A172 (cell line): ENCODE measurements around the gene UBE2F. TPM values are rescaled to one million over a fixed set of nuclear protein-coding genes. Genes with fewer than 3 reads are reported as not detected.
"Not testable (repeated sequence)": the region's sequence is repeated elsewhere in the genome, so short reads cannot be mapped to it uniquely, and the experiment has no call there.

ENCODE experiments used
- DNase-seq: peaks from one replicate; pipeline ENCODE4 v3.0.0-alpha.2; 2015; ENCODE audit warnings: low spot score
- total RNA-seq: library from RNA; depleted of rRNA; stranded (reverse); fragments of >200 nt; shearing (Covaris generic); gene quantifications from 2 replicates; pipeline ENCODE4 v1.2.3, GENCODE V29; 2014

UBE2F gene
- total RNA-seq, 1 experiment from 2014 or later = 116 TPM

DNA sequence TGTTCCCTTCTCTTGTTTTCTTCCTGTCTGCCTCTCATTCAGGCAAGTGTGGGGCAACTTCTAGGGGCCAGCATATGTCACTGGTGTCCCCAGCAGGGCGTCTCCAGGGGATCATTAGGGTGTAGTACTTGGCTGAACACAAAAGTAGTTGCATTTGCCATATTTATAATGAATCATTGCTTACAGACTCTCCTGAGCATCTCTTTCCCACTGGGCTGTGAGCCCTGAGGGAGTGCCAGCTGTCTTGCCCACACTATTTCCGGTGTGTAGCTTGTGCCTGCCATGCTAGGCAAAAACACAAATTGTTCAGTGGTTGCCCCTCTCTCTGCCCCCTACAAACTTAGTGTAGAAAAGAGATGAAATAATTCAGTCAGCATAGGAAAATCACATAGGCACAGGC, 53.1 kb downstream of the UBE2F start:
- peak; percentile 71 for DNase-seq

DNA sequence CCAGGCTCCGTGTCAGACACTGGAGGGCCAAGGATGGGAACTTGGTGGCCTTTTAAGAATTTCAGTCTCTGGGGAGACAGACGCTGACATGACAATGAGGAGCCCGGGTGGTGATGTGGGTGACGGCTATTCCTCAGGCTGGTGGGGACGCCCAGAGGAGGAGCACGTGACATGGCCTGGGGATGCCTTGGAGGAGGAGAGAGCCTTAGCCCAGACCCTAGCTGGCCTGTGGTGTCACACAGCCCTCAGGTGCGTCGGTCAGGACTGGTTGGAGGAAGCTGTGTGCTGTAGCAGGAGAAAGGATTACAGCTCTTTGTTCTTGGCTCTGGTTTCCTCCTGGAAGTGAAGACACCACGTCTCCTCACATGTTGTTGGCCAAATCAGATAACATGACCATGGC, 54.0 kb downstream of the UBE2F start:
- DNase-seq = no peak

DNA sequence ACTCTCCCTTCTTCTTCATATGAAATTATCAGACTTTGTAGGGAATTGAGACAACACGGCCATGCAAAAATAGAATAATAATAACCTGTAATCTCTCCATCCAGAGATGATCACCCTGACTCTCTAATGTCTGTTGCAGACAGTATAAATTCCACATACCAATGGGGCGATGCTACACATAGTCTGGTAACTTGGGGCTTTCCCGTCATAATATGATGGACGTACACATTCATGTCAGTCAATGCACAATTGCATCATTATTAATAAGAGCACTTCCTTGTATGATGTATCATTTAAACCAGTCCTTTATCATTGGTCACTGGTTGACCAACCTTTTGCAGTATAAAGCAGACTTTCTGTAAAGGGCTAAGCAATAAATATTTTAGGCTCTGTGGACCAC, 54.5 kb downstream of the UBE2F start:
- DNase-seq = no peak

DNA sequence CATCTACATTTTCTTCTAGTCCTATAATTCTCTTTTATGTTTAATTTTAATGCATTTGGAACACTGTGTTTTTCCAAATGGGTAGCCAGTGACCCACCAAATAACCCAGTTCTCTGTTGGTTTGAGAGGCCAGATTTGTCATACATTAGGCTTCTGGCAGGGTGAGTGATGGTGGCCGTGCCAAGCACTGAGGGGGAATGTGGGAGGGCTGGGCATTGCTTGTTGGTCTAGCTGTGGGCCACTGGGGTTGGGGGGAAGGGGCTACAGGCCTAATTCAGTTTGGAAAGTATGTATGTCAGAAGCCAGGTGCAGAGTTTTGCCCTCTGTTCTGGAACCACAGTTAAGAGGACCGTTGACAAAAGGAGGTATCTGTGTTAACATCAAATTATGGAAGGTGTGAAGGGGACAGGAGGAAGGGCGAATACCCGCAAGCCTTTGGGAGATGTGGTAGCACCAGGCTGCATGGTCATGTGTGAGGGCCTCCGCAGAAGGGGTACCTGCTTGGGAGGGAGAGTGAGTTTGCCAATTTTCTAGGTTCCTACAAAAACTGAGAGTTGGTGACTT, 55.9 kb downstream of the UBE2F start:
- DNase-seq = no peak

DNA sequence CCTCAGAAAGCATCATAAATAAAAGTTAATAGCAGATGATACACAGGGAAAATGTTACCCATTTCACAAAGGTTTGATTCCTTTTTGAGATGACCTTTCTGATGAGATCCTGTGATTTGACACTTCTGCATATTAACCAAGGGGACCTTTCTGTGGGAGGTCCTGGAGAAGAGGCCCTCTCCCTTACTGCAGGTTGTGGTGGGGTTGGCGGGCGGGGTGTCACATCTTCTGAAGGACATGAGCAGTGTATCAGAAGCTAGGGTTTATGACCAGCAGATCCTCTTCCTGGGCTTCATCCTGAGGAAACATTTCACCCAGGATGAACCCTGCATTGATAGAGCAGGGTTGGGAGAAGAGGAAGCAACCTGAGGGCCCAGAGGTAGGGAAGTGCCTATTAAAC, 56.8 kb downstream of the UBE2F start:
- no peak for DNase-seq

DNA sequence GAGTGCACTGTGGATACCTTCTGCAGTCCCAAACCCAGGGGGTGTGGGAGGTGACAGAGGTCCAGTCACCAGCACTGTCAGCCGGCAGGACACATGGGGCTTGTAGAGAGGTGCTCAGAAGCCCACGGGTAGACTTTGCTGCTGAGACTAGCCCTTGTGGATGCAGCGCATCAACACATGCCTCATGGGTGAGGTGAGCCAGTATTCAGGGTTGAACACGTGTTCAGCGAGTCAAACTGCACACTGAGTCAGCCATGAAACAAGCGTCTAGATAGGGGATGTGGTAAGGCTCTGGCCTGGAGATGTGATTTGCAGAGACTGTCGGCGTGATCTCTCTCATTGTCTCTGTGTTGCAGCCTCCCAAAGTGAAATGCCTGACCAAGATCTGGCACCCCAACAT, 58.2 kb downstream of the UBE2F start:
- DNase-seq = no peak

DNA sequence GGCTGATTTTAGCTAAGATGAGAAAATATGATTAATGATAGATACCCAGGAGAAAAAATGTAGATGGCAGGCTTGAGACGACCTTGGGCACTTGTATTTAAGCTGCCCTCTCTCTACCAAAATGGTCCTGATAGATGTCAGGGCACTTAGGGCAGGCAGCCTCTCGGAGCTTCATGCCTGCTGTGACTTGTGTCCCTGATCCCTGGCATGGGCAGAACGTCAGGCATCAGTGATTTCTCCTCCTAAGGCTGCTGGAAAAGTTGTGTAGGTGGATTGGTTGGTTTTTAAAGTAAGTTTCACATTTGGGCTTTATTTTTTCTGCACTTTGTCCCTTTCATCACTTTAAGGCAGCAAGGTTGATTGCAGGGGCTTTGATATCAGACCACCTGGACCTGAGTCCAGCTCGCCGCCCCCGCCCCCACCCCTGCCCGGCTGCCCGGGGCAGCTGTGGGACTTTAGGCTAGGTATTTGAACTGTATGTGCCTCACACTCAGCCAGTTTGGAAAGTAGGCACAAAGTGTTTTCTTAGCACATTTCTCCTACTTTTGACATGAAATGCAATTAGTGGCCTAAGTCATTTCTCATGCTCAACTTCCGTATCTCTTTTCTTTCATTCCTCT, 59.0 kb downstream of the UBE2F start:
- no peak for DNase-seq

DNA sequence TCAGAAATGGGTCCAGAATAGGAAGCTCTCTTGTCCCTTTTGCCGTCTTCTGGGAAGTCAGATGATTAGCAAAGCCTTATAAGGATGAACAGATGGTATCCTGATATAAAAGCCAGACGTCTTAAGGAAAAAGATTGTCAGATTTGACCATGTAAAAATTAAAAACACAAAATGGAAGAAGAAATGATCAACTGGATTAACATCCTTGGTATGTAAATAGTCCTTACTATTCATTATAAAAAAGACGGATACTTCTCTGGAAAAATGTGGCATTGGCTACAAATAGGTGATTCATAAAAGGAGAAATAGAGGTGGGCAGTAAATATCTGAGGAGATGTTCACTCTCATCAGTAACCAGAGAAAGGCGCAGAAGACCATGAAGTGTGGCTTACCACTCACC, 60.2 kb downstream of the UBE2F start:
- DNase-seq = no peak

DNA sequence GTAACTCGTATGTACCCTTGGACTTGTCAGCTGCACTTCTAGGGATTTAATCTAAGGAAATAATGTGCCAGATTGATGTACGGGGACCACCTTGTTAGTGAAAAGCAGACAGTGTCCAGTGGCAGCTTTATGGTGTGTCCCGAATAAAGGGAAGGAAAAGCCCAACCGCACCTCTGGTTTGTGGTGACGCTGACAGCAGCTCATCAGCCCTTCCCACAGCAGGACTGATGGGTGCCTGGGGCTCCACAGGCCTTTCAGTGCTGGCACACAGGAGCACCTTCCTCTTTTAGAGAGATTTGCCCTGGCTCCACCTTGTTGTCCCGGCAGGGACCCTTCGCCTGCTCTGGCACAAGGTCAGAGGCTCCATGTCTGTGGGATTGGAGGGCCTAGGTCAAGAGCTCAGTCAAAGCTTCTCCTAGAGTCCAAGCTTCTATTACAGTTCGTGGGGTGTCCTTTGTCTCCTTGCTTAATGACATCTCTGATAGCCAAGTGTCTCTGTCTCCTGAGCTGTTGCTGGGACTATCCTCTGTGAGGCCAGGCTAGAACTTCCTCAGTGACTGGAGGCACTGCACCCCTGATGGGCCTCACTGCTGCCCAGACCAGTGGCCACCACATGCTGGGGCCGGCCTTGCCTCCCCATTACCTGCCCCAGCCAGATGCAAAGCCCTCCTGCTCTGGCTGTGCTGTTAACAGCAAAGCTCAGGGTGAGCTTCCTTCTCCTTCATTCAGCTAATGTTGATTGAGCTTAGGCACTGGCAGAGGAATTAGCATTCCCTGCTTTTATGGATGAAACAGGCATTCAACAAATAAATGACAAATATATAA, 61.0 kb downstream of the UBE2F start:
- DNase-seq = no peak

DNA sequence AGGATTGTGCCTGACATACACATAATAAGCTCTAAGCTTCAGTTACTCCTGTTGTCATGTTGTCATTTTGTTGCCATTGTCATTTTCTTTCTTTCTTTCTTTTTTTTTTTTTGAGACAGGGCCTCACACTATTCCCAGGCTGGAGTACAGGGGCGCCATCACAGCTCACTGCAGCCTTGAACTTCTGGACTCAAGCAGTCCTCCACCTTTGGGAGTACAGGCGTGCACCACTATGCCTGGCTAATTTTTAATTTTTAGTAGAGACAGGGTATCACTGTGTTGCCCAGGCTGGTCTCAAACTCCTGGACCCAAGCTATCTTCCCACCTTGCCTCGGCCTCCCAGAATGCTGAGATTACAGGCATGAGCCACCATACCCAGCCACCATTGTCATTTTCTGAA, 63.0 kb downstream of the UBE2F start:
- no peak for DNase-seq

DNA sequence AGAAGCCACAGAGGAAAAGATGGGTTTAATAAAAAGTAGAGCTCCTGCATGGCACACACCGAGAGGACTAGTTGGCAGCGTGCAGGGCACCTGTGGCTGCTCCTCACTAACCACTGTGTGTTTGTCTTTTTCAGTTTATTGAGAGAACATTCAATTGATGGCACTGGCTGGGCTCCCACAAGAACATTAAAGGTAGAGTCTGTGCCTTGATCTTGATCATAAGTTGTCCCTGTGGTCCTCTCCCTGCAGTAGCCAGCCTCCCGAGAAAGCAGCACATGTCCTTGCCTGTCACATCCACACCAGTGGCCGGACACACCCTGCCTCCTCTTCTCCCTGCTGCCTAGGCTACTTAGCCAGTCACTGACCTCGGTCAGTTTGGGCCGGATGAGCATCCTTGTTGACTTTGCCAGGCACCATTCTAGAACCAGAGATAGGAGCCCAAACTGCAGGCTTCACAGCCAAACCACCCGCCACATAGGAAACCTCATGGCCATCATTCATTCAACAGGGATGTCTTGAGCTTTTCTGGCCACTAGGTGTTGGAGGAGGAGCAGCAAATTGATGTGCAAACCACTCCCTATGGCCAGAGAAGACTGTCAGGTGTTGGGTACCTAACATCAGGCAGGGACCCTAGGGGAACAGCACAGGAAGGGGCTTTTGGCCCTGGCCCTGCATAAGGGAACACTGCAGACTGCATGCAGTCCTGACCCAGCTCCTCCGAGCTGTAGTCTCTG, 63.8 kb downstream of the UBE2F start:
- DNase-seq = no peak

DNA sequence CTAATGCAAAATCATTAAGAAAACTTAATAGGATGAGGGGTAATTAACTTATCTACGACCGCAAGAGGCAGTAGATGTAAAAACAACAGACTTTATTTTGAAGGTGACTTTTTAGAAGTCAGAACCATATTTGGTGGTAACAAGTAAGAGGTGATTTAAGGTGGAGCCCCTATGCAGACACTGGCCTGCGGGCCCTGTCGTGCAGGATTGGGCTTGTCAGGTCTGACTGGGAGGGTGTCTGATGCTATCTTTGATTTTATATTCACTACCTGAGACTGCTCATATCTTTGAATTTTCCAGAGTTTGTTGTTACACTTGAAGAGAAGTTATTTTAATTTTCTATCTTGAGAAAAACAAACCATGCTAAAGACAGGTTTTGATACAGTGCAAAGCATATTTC, 64.9 kb downstream of the UBE2F start:
- DNase-seq = no peak

DNA sequence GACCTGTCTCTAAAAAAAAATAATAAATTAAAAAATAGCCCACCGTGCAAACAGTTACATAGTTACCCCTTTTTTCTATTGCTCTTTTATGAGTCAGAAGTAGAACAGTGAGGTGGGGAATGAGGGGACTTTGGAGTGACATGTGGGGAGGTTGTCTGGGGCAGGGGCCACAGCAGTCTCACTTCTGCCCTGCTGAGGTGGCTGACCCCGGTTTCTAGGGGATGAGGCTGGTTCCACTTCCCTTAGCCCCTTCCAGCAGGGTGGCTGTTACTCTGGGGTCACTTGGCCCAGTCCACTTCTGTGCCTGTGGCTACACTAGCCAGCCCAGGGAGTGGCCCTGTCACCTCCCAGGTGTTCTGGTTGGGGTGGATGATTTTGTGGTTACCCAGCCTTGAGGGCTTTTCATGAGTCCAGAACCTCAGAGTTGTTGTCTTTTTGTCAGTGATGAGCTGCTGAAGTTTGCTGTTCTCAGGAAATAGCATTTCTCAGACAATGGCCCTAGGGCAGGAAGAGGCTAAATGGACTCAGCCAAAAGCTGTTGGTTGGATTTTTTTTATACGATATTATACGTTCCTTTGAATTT, 66.0 kb downstream of the UBE2F start:
- no peak for DNase-seq

DNA sequence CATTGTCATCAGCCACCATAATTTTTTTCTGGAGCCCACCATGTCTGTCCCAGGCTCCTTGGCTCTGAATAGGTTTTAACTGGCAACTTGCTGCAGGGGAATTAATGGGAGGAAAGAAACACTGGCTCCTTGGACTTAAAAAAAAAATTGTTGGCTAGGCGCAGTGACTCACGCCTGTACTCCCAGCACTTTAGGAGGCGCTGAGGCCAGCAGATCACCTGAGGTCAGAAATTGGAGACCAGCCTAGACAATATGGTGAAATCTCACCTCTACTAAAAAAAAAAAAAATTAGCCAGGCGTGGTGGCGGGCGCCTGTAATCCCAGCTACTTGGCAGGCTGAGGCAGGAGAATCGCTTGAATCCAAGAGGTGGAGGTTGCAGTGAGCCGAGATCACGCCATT, 67.2 kb downstream of the UBE2F start:
- not testable (repeated sequence) for DNase-seq

DNA sequence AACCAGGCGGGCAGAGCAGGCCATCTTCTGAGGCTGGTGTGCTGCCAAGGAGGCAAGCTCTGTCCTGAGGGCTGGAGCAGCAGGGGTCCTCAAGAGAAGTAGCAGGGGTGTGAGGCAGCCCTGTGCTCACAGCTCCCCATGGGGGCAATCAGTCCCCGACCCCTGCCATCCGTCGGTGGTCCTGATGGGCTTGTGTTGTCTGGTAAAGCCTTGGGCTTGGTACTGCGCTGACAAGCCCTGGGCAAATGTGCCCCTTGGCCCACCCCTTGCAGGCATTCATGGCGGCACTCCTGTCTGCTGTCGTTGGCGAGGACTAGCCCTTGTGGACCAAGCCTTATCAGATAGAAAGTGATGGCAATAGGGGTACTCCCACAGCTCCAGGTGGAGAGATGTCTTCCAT, 71.4 kb downstream of the UBE2F start:
- DNase-seq = no peak

DNA sequence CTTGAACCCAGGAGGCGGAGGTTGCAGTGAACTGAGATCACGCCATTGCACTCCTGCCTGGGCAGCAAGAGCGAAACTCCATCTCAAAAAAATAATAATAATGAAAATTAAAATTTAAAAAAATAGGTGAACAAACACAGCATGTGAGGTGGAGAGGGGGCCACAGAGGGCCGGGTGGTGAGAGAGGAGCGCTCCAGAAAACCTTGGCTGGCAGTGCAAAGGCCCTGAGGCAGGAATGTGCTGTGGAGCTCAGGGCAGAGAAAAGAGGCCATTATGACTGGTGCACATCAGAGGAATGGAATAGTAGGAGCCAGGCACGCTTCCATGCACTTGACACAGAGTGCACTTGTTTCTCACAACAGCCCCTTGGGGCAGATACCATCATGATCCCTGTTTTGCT, 72.3 kb downstream of the UBE2F start:
- no peak for DNase-seq

DNA sequence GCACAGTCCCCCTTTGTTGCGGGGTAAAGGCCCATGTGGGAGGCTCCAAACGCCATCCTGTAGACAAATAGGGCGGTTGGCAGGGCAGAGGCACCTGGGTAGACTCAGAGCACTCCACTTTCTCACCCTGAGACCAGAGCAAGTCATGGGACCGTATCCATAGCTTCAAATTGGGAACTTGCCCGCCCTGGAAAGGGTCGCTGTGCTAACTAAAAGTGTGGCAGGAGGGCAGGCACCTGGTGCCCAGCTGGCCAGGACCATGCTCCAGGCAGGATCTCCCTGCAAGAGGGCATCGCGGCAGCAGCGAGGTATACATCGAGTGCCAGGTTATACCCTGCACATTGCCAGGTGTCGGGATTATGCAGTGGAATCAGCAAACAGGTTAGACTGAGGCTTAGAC, 73.2 kb downstream of the UBE2F start:
- no peak for DNase-seq

DNA sequence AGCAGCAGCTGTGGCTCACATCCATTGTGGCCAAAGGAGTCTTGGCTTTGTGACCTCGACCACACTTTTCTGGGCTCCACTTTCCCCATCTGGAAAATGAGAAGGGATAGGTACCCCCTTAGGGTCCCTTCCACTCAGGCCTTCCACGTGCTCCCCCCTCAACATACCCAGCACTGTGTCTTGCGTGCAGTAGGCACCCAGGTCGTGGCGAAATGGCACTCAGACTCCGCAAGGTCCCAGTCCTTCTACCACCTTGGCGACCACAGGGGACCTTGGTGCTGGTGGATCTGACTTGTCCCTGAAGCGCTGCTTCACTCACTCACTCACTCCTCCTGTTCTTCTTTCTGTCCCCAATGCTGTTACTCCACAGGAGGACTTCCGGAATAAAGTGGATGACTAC, 74.1 kb downstream of the UBE2F start:
- DNase-seq = no peak

DNA sequence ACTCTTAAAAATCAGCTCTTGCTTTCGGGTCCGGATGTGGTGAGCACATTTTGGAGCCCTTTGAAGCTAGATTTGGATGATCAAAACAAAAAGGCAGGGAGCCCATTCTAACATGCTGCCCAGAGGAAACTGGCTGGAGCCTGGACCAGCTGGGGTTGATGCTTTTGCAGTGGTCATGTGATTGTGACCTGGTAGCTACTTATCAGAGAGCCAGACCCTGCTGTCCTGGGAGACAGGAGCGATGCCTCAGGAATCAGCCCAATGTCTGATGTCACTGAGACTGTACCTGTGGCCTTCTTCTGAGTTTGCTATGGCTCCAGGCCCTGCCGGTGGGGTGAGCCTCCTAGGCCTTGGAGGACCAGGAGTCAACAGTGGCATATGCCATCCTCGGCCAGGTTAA, 75.3 kb downstream of the UBE2F start:
- DNase-seq = no peak

DNA sequence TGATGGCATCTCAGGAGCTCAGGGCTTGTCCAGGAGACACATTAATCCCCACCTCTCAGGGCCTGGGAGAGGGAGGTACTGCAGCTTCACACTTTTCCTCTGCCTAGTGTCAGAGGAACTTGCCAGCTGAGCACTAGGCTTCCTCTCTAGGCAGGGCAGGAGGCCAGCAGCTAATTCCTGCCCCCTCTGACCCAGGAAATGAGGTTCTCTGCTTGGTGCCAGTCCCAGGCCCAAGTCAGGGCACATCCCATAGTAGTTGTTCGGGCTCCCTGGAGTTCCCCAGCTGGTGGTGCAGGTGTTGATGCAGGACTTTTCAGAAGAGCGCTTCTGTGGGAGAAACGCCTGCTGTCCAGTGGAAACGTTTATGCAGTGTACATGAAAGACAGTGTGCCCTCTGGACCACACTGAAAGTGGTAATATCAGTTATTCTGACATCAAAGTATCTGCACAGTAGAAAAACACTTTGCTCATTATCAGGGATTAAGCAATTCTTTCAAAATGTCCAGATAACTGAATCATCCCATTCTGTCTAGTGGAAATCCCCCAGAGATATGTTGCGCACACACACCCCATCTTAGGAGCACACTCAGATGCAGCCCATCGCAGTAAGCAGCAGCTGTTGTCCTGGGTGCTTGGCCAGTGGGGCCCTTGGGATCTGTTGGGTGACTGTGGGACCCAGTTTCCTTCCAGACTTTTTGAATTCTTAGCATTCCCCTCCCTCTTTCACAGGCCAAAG, 76.2 kb downstream of the UBE2F start:
- no peak for DNase-seq

DNA sequence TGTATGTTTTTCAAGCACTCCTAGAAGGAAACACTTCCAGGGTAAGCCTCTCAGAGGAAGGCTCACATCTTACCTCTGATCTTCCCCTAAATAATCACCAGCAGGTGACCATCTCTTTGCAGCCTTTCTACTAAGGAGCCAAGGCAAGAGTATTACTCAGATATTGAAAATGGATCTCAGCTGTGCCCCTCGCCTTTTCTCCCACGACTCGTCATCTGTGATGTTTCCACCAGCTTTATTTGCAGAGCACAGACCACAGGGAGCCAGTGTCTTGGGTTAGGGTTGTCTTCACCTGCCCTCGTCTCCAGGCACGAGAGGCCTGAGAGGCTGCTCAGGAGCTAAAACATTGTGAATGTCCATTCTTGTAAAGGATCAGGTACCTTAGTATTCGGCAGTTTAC, 77.0 kb downstream of the UBE2F start:
- no peak for DNase-seq

DNA sequence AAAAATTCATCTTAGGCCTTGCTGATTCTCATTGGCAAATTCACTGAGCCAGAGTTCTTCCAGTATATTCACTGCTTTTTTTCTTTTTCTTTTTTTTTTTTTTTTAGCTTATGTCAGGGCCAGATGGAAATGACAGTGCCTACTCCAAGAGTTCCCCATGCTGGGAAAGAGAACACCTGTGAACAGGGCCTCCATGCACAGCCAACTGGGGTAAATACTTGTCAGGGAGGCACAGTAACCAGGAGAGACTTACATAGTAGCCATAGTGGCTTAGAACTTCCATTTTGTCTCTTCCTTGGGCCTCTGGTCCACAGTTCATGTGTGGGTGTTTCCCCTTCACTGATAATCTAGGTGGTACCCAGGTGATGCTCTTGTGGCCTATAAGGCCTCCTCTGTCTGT, 78.8 kb downstream of the UBE2F start:
- DNase-seq = no peak
